HUES6 (cell line): ENCODE data around the gene PRXL2B.

ENCODE experiments used
- H3K27ac ChIP-seq: 2 replicates; pipeline ENCODE4 v1.7.0; 2013; ENCODE audit warnings: low read depth, mild to moderate bottlenecking, low read length, inconsistent platforms
- H3K27me3 ChIP-seq: 2 replicates; pipeline ENCODE4 v1.6.1; 2013; ENCODE audit warnings: low read length; ENCODE audit not compliant: control insufficient read depth, insufficient read depth
- H3K36me3 ChIP-seq: 2 replicates; pipeline ENCODE4 v1.6.1; 2013; ENCODE audit warnings: low read length; ENCODE audit not compliant: control insufficient read depth, insufficient read depth
- H3K4me1 ChIP-seq: 2 replicates; pipeline ENCODE4 v1.6.1; 2013; ENCODE audit warnings: low read length; ENCODE audit not compliant: control insufficient read depth, insufficient read depth
- H3K4me3 ChIP-seq: 2 replicates; pipeline ENCODE4 v1.5.1; 2013; ENCODE audit warnings: low read depth, low read length
- H3K9ac ChIP-seq: one replicate; pipeline ENCODE4 v1.6.1; 2013; ENCODE audit warnings: mild to moderate bottlenecking, low read length
- H3K9me3 ChIP-seq: 2 replicates; pipeline ENCODE4 v1.6.1; 2013; ENCODE audit warnings: low read depth, low read length; ENCODE audit not compliant: control insufficient read depth, insufficient read depth

Gene PRXL2B

GRCh38 chr1:2586154-2587070, at the start of gene PRXL2B:
PRXL2B (plus strand) TSS chr1:2586777; CDS start chr1:2586886, 109 bp downstream.
- Histone ChIP-seq H3K9ac (peak within 1 kb of the TSS; percentile 87), H3K4me1 (peaks cover 21% of the 10 kb centered on the region), H3K27ac (peak within 1 kb of the TSS; percentile 57; the same call in 1 of the 2 replicates), H3K9me3 (peaks cover 2% of the 10 kb centered on the region; the same call in 1 of the 2 replicates), H3K4me3 (peak within 1 kb of the TSS; percentile 82), H3K36me3 (peaks cover 12% of the 10 kb centered on the region), H3K27me3 (no peaks in the 10 kb centered on the region)

GRCh38 chr1:2537784-2538115, 48.8 kb upstream of the PRXL2B start:
- Histone ChIP-seq H3K4me3 (no peak overlapping the region), H3K27ac (no peak overlapping the region), H3K9me3 (no peaks in the 10 kb centered on the region), H3K9ac (no peak overlapping the region), H3K36me3 (no peaks in the 10 kb centered on the region), H3K4me1 (peaks cover 14% of the 10 kb centered on the region), H3K27me3 (peaks cover 92% of the 10 kb centered on the region)

DNA sequence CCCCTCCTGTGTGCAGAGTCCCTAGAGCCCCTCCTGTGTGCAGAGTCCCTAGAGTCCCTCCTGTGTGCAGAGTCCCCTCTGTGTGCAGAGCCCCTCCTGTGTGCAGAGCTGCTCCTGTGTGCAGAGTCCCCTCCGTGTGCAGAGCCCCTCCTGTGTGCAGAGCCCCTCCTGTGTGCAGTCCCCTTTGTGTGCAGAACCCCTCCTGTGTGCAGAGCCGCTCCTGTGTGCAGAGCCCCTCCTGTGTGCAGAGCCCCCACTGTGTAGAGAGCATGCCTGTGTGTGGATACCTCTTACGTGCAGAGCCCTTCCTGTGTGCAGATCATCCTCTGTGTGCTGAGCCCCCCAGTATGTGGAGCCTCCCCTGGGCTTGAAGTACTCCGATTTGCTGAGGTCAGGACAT, 48.2 kb upstream of the PRXL2B start:
- Histone ChIP-seq H3K36me3 (no peaks in the 10 kb centered on the region), H3K27me3 (peaks cover 92% of the 10 kb centered on the region), H3K9ac (no peak overlapping the region), H3K4me3 (no peak overlapping the region), H3K4me1 (peaks cover 19% of the 10 kb centered on the region), H3K9me3 (no peaks in the 10 kb centered on the region), H3K27ac (no peak overlapping the region)

GRCh38 chr1:2538872-2539271, 47.7 kb upstream of the PRXL2B start:
- no peak overlapping the region for H3K27ac ChIP-seq
- H3K4me1 ChIP-seq = peaks cover 24% of the 10 kb centered on the region
- H3K36me3 ChIP-seq = no peaks in the 10 kb centered on the region
- no peak overlapping the region for H3K4me3 ChIP-seq
- H3K9ac ChIP-seq = no peak overlapping the region
- peaks cover 92% of the 10 kb centered on the region for H3K27me3 ChIP-seq
- H3K9me3 ChIP-seq = no peaks in the 10 kb centered on the region

DNA sequence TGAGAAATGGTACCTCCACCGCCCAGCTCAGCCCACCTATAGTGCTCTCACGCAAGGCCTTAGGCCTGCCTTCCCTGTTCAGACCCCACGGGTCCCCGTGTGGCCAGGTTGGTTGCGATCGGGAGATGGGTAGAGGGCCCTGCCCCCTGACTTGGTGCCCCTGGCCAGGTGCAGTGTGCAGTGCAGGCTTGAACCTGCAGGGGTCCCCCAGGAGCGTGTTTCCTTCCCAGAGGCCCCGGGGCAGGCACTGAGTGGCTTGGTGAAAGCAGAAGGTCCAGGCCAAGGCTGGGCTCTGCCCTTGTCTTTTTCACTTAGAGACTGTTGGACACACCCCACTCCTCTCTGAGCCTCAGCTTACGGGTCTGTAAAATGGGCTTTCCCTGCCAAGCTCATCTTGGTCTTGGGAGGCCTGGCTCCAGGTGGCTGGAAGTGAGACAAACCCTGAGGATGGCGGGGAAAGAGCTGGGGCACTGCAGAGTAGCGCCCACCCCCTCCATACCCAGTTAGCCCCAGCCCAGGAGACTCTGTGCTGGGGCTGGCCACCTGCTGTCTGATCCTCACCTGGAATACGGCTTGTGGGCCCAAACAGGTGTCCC, 47.2 kb upstream of the PRXL2B start:
- H3K4me1 ChIP-seq = peaks cover 30% of the 10 kb centered on the region
- H3K4me3 ChIP-seq = no peak overlapping the region
- H3K27me3 ChIP-seq = peaks cover 91% of the 10 kb centered on the region
- H3K36me3 ChIP-seq = no peaks in the 10 kb centered on the region
- H3K9me3 ChIP-seq = no peaks in the 10 kb centered on the region
- no peak overlapping the region for H3K9ac ChIP-seq
- no peak overlapping the region for H3K27ac ChIP-seq

GRCh38 chr1:2540816-2541492, 45.6 kb upstream of the PRXL2B start:
- H3K36me3 ChIP-seq = no peaks in the 10 kb centered on the region
- peaks cover 76% of the 10 kb centered on the region for H3K27me3 ChIP-seq
- peaks cover 30% of the 10 kb centered on the region for H3K4me1 ChIP-seq
- H3K9me3 ChIP-seq = no peaks in the 10 kb centered on the region
- H3K4me3 ChIP-seq = no peak overlapping the region; the same call in 1 of the 2 replicates
- H3K9ac ChIP-seq = no peak overlapping the region
- H3K27ac ChIP-seq = no peak overlapping the region

GRCh38 chr1:2541619-2542245, 44.8 kb upstream of the PRXL2B start:
- no peak overlapping the region for H3K27ac ChIP-seq
- peaks cover 69% of the 10 kb centered on the region for H3K27me3 ChIP-seq
- H3K4me1 ChIP-seq = peaks cover 30% of the 10 kb centered on the region
- no peak overlapping the region for H3K4me3 ChIP-seq
- H3K36me3 ChIP-seq = no peaks in the 10 kb centered on the region
- H3K9ac ChIP-seq = no peak overlapping the region
- no peaks in the 10 kb centered on the region for H3K9me3 ChIP-seq

DNA sequence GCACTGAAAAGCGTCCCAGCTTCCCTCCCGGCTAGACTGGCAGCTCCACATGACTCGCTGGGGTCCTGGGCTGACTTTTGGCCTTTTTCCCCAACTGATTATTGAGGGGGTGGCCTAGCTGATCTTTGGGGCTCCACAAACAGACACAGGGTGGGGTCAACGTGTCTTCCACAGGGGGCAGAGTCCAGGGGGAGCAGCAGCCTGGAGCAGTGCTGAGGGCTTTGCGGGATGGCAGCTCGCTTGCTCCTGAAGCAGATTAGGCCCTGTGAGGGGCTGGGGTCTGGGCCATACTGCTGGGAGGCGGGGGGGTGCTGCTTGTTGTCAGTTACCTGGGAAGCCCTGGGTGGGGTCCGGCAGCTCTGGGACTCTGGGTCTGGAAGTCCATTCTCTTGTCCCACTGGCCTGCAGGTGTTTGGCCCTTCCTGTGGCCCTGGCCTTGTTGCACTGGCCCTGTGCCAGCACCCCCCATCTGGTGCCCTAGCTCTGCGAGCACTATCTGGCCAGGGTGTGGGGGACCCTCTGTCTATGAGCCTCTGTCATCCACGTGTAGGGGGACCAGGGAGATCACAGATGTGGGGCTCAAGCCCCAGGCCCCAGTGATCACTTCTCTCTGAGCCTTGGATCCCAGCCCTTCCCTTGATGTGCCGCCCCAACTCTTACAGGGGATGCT, 44.2 kb upstream of the PRXL2B start:
- Histone ChIP-seq H3K27ac (no peak overlapping the region), H3K27me3 (peaks cover 63% of the 10 kb centered on the region), H3K4me1 (peaks cover 33% of the 10 kb centered on the region), H3K9ac (no peak overlapping the region), H3K36me3 (no peaks in the 10 kb centered on the region), H3K9me3 (no peaks in the 10 kb centered on the region), H3K4me3 (no peak overlapping the region)

DNA sequence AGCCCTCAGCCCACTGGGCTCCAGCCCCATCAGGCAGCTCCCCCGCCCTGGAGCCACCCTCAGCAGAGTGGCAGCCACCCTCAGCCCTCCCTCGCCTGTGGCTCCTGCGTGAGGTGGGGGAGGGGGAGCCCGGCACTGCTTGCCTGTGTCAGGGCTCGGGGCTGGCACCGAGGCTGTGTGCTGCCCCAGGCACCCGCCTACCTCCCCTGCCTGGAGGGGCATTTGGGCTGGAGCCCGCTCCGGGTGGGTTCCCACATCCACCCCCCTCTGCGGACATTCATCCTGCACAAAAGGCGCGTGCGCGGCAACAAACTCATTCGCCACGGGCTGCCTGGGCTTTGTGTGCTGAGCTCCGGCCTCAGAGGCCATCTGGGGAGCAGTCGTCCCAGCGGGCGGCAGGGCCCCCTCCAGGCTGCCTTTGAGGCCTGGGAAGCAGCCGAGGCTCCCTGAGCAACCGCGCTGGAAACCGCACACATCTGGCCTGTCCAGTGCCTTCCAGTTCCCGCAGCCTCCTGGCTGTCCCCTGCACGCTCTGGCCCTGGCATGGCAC, 43.0 kb upstream of the PRXL2B start:
- H3K9ac ChIP-seq = no peak overlapping the region
- no peaks in the 10 kb centered on the region for H3K9me3 ChIP-seq
- peaks cover 44% of the 10 kb centered on the region for H3K4me1 ChIP-seq
- H3K27ac ChIP-seq = no peak overlapping the region
- H3K4me3 ChIP-seq = no peak overlapping the region
- H3K36me3 ChIP-seq = no peaks in the 10 kb centered on the region
- H3K27me3 ChIP-seq = peaks cover 50% of the 10 kb centered on the region

- Histone ChIP-seq H3K27ac (no peak overlapping the region), H3K9ac (no peak overlapping the region), H3K4me1 (peaks cover 49% of the 10 kb centered on the region), H3K4me3 (no peak overlapping the region), H3K27me3 (peaks cover 44% of the 10 kb centered on the region), H3K9me3 (no peaks in the 10 kb centered on the region), H3K36me3 (no peaks in the 10 kb centered on the region)
Measured at GRCh38 chr1:2544093-2544874, 42.3 kb upstream of the PRXL2B start.
